ENCODE measurements around the gene FN1. TPM values are rescaled to one million over a fixed set of nuclear protein-coding genes. Genes with fewer than 3 reads are reported as not detected.

The FN1 gene
- polyA plus RNA-seq, 1 donor (not counting 4 experiments of a cell fraction or from before 2014, with no cell fraction given) = 1,649 TPM

- no peaks in the 10 kb centered on the region for H3K79me2 ChIP-seq (ENCODE audit: control insufficient read depth, insufficient read depth, low read length)
- no peak overlapping the region for H3K4me3 ChIP-seq (ENCODE audit: control insufficient read depth in 2 of 3, extremely low read depth in 1 of 3, insufficient read depth in 2 of 3, low read depth in 1 of 3, low read length in 3 of 3)
- no peaks in the 10 kb centered on the region for H3K4me1 ChIP-seq (ENCODE audit: control insufficient read depth, extremely low read depth, insufficient read depth, low read length)
- no peak for FAIRE-seq
- no peaks in the 10 kb centered on the region for H3K9me3 ChIP-seq (ENCODE audit: control insufficient read depth, low read depth, low read length)
- DNase-seq (ENCODE audit: low read depth, low spot score) = no peak
- no peak overlapping the region for H3K9ac ChIP-seq (ENCODE audit: control insufficient read depth, extremely low read depth, insufficient read depth, low read length)
- no peaks in the 10 kb centered on the region for H3K27me3 ChIP-seq (ENCODE audit: control insufficient read depth, extremely low read depth, insufficient read depth, low read length)
- H2AFZ ChIP-seq (ENCODE audit: control insufficient read depth, low read length) = no peak overlapping the region
- H3K9me1 ChIP-seq (ENCODE audit: control insufficient read depth, extremely low read depth, insufficient read depth, low read length) = no peaks in the 10 kb centered on the region
- H3K4me2 ChIP-seq (ENCODE audit: control insufficient read depth, extremely low read depth, insufficient read depth, low read depth, low read length) = no peak overlapping the region
- no peak overlapping the region for H3K27ac ChIP-seq (ENCODE audit: control insufficient read depth, insufficient read depth, low read length)
- peaks cover 0 to 30% of the 10 kb centered on the region in 2 experiments for H3K36me3 ChIP-seq (ENCODE audit: control insufficient read depth in 2 of 2, extremely low read depth in 1 of 2, insufficient read depth in 2 of 2, low read length in 2 of 2)
- TF ChIP-seq CTCF (optimal IDR thresholded peaks at IDR 0.05 in 1 of 3, IDR thresholded peaks at IDR 0.05 in 1 of 3, conservative IDR thresholded peaks at IDR 0.05 in 1 of 3; ENCODE audit: extremely low read depth in 1 of 3, insufficient read depth in 2 of 3, low read length in 3 of 3) (no peak), EZH2 (IDR thresholded peaks at IDR 0.05; ENCODE audit: low read length) (no peak)
- H4K20me1 ChIP-seq (ENCODE audit: control insufficient read depth, extremely low read depth, insufficient read depth, low read length) = no peaks in the 10 kb centered on the region
- dilution Hi-C loops (cut with MboI; ENCODE audit: extremely low pct_ligation_motif_present, low sequenced_read_pairs) = no loop called here
These were observed 45.3 kb downstream of the FN1 start for GRCh38 chr2:215390550-215390913.

- H3K9ac ChIP-seq (ENCODE audit: control insufficient read depth, extremely low read depth, insufficient read depth, low read length) = no peak overlapping the region
- no peaks in the 10 kb centered on the region for H3K9me3 ChIP-seq (ENCODE audit: control insufficient read depth, low read depth, low read length)
- TF ChIP-seq CTCF (optimal IDR thresholded peaks at IDR 0.05 in 1 of 3, IDR thresholded peaks at IDR 0.05 in 1 of 3, conservative IDR thresholded peaks at IDR 0.05 in 1 of 3; ENCODE audit: extremely low read depth in 1 of 3, insufficient read depth in 2 of 3, low read length in 3 of 3) = no peak
- no peak for FAIRE-seq
- H3K9me1 ChIP-seq (ENCODE audit: control insufficient read depth, extremely low read depth, insufficient read depth, low read length) = no peaks in the 10 kb centered on the region
- no peak overlapping the region for H3K27ac ChIP-seq (ENCODE audit: control insufficient read depth, insufficient read depth, low read length)
- dilution Hi-C loops (cut with MboI; ENCODE audit: extremely low pct_ligation_motif_present, low sequenced_read_pairs) = no loop called here
- no peaks in the 10 kb centered on the region for H4K20me1 ChIP-seq (ENCODE audit: control insufficient read depth, extremely low read depth, insufficient read depth, low read length)
- no peak overlapping the region for H2AFZ ChIP-seq (ENCODE audit: control insufficient read depth, low read length)
- H3K4me2 ChIP-seq (ENCODE audit: control insufficient read depth, extremely low read depth, insufficient read depth, low read depth, low read length) = no peak overlapping the region
- H3K79me2 ChIP-seq (ENCODE audit: control insufficient read depth, insufficient read depth, low read length) = no peaks in the 10 kb centered on the region
- H3K36me3 ChIP-seq (ENCODE audit: control insufficient read depth in 2 of 2, extremely low read depth in 1 of 2, insufficient read depth in 2 of 2, low read length in 2 of 2) = peaks cover 0 to 31% of the 10 kb centered on the region in 2 experiments
- H3K27me3 ChIP-seq (ENCODE audit: control insufficient read depth, extremely low read depth, insufficient read depth, low read length) = no peaks in the 10 kb centered on the region
- no peaks in the 10 kb centered on the region for H3K4me1 ChIP-seq (ENCODE audit: control insufficient read depth, extremely low read depth, insufficient read depth, low read length)
- DNase-seq (ENCODE audit: low read depth, low spot score) = no peak
- H3K4me3 ChIP-seq (ENCODE audit: control insufficient read depth in 2 of 3, extremely low read depth in 1 of 3, insufficient read depth in 2 of 3, low read depth in 1 of 3, low read length in 3 of 3) = no peak overlapping the region
These were observed 47.7 kb downstream of the FN1 start for GRCh38 chr2:215388002-215388728.
